Spleen (tissue), 7 donors: ENCODE results near the gene SNED1.

Experiments
- CTCF ChIP-seq, 11 experiments: fragments of 200-600 bp in 7 of 11; fragments of 450-650 bp in 4 of 11; sonication (generic) in 4 of 11; IDR thresholded peaks in 8 of 11; conservative IDR thresholded peaks in 3 of 11; 1 replicate in 7 of 11; 2 replicates in 4 of 11; pipeline versions ENCODE4 v1.4.0 to v1.8.0; 2016 to 2021; ENCODE audit warnings: antibody characterized with exemption in 11 of 11, inconsistent platforms in 4 of 11, mild to moderate bottlenecking in 1 of 11
- POLR2A ChIP-seq, 3 donors: fragments of 450-650 bp; IDR thresholded peaks; one replicate each; pipeline ENCODE4 v1.5.1; 2017; ENCODE audit warnings: antibody characterized with exemption in 3 of 3, mild to moderate bottlenecking in 1 of 3
- POLR2AphosphoS5 ChIP-seq, 3 donors: sonication (generic); formaldehyde crosslinking; IDR thresholded peaks; one replicate each; pipeline ENCODE4 v1.5.1; 2017; ENCODE audit warnings: antibody characterized with exemption in 3 of 3
- donor health status: DM: no; HTN: no; CAD: no; lungs with moderate emphysema.
- donor health status: DM: no; HTN: no; CAD: no.
- donor health status: DM: no; HTN: no; CAD: no.

DNA sequence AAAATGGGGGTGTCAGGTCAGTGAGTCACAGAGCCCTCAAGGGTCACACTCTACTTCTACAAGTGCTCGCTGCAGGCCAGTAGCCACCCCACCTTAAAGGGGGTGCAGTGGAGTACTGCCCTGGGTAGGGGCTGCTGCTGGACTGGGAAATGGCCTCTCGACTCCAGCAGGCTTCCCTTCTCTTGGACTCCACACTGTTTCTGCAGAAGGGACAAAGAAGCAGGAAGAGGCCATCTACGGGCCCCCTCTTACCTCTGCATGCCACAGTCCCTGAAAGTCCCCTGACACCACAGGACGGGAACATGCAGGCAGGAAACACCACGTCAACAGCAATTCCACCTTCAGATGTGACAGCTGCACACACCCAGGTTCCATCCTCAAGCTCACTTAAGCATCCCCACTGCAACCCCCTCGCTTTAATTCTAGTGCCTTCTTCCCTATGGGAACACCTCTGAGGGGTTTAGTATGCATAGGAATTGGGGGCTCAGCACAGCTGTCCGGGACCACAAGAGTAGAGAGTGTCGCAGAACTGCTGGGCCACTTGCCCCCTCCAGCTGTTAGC, 22.3 kb downstream of the SNED1 start:
- no peak for TF ChIP-seq CTCF (IDR thresholded peaks at IDR 0.05 in 8 of 11, conservative IDR thresholded peaks at IDR 0.05 in 3 of 11)
- TF ChIP-seq POLR2A (IDR thresholded peaks at IDR 0.05): no peak
- TF ChIP-seq POLR2AphosphoS5 (IDR thresholded peaks at IDR 0.05): no peak
